Lower lobe of right lung (tissue), 2 donors: ENCODE data around the gene B4GALT3. TPM values are rescaled to one million over a fixed set of nuclear protein-coding genes. Genes with fewer than 3 reads are reported as not detected.

Experiments used
- ATAC-seq, 2 donors: fragments of 200-7000 bp; cut with Tn5 transposase; one replicate each; pipeline ENCODE4 v1.9.1; 2020 to 2022; ENCODE audit warnings: mild to moderate bottlenecking in 2 of 2, moderate library complexity in 2 of 2
- DNase-seq: peaks from one replicate; pipeline ENCODE4 v3.0.0-alpha.2; 2020
- H3K27ac ChIP-seq: fragments of 200-600 bp; one replicate; pipeline ENCODE4 v1.8.0; 2022
- H3K27me3 ChIP-seq: fragments of 200-600 bp; one replicate; pipeline ENCODE4 v1.8.0; 2022; ENCODE audit warnings: low read depth
- H3K36me3 ChIP-seq: fragments of 200-600 bp; one replicate; pipeline ENCODE4 v1.8.0; 2022; ENCODE audit warnings: mild to moderate bottlenecking
- H3K4me1 ChIP-seq: fragments of 200-600 bp; one replicate; pipeline ENCODE4 v1.8.0; 2022
- H3K4me3 ChIP-seq: fragments of 200-600 bp; one replicate; pipeline ENCODE4 v1.8.0; 2022; ENCODE audit warnings: mild to moderate bottlenecking
- H3K9me3 ChIP-seq: fragments of 200-600 bp; one replicate; pipeline ENCODE4 v1.8.0; 2022
- intact Hi-C: fragments of 100-400 bp; cut with DNase I; formaldehyde crosslinking; loops from one replicate; pipeline ENCODE4 v1.11.0; 2022
- total RNA-seq: library from RNA; stranded (reverse); fragmentation: NEBNext Ultra II Directional; extraction: Animal tissue kit (Norgen Biotek cat#: 25700); gene quantifications from one replicate; pipeline ENCODE4 v1.2.1, GENCODE V29; 2021
- TF ChIP-seq, protein P1 (sequence below): fragments of 200-600 bp; IDR thresholded peaks from one replicate; pipeline ENCODE4 v1.8.0; 2022; ENCODE audit warnings: antibody characterized with exemption, mild to moderate bottlenecking
- donor health status: DM: no; HTN: yes; CAD: no; lungs with severe emphysema.

Gene B4GALT3
- total RNA-seq, 1 donor from 2014 or later = 29.6 TPM

DNA sequence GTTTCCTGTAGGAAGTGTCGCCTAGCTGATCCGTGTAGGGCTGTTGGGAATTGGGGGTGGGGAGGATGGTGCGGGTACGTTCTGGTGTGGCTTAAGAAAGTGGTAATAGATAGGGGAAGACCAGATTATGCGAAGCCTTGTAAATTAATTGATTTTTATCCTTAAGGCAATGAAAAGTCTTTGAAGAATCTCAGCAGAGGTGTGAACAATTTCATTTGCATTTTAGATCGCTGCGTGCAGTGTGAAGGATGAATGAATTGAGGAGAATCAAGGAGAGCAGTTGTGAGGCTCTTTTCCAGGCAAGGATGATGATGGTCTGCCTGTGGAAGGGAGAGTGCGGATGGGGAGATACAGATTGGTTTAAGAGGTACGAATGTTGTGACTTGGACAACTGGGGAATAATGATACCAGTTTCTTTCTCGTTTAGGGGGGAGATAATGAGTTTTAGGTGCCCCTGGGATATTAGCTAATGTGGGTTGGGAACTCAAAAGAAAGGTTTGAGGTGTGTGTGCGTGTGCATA, 44.0 kb downstream of the B4GALT3 start:
- TF ChIP-seq, protein P1, sequence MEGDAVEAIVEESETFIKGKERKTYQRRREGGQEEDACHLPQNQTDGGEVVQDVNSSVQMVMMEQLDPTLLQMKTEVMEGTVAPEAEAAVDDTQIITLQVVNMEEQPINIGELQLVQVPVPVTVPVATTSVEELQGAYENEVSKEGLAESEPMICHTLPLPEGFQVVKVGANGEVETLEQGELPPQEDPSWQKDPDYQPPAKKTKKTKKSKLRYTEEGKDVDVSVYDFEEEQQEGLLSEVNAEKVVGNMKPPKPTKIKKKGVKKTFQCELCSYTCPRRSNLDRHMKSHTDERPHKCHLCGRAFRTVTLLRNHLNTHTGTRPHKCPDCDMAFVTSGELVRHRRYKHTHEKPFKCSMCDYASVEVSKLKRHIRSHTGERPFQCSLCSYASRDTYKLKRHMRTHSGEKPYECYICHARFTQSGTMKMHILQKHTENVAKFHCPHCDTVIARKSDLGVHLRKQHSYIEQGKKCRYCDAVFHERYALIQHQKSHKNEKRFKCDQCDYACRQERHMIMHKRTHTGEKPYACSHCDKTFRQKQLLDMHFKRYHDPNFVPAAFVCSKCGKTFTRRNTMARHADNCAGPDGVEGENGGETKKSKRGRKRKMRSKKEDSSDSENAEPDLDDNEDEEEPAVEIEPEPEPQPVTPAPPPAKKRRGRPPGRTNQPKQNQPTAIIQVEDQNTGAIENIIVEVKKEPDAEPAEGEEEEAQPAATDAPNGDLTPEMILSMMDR = no peak
- no peak for ATAC-seq
- intact Hi-C loops = no loop called here
- H3K36me3 ChIP-seq = peaks cover 10% of the 10 kb centered on the region
- peaks cover 53% of the 10 kb centered on the region for H3K4me1 ChIP-seq
- peak overlapping the region; percentile 71 for H3K4me3 ChIP-seq
- no peaks in the 10 kb centered on the region for H3K9me3 ChIP-seq
- no peaks in the 10 kb centered on the region for H3K27me3 ChIP-seq
- DNase-seq = no peak
- H3K27ac ChIP-seq = peak overlapping the region; percentile 96

DNA sequence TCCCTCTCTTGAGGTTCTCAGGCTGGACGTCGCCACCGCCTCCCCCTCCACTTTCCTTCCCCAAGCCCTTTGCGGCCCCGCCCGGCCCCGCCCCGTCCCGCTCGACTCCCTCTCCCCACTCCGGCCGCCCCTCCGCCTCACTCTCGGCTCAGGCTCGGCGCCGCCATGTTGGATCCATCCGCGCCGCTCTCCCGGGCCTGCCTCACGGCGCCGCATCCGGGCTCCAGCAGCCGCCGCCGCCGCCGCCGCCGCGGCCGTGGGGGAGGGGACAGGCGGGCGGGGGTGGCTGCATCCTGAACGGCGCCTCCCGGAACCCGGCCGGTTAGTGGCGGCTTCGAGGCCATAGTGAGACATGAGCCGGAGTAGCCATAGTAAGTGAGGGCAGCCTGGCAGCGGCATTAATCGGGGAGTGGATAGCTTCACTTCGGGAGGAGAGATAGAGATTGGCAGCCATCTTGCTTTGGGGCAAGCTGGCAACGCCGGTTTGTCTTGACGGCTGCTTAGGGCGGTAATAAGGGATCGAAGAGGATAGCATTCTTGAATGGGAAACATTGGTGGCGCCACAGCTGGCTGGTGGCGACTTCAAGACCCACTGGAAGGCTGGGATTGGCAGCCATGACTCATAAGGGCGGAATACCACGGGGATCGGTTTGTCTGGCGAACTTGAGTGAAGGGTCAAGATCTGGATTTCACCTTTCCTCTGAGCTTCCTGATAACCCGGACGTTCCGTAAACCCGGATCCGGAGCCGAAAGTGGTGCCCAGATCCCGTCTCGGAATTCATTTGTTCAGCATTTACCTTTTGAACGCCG, 44.7 kb downstream of the B4GALT3 start, which contains the start of gene DEDD:
TSS of gene DEDD (minus strand) at position 258 of the 810 bp plus-strand sequence. CDS start 8,205 bp downstream, outside the sequence.
- Histone ChIP-seq H3K4me1 (peaks cover 54% of the 10 kb centered on the region), H3K9me3 (no peaks in the 10 kb centered on the region), H3K4me3 (peak within 1 kb of the TSS; percentile 71), H3K36me3 (peaks cover 17% of the 10 kb centered on the region), H3K27me3 (no peaks in the 10 kb centered on the region), H3K27ac (peak within 1 kb of the TSS; percentile 96)
- ATAC-seq (peak; percentile 96), DNase-seq (peak; percentile 95)
- intact Hi-C loops = no loop called here
- TF ChIP-seq, protein P1 = no peak

DNA sequence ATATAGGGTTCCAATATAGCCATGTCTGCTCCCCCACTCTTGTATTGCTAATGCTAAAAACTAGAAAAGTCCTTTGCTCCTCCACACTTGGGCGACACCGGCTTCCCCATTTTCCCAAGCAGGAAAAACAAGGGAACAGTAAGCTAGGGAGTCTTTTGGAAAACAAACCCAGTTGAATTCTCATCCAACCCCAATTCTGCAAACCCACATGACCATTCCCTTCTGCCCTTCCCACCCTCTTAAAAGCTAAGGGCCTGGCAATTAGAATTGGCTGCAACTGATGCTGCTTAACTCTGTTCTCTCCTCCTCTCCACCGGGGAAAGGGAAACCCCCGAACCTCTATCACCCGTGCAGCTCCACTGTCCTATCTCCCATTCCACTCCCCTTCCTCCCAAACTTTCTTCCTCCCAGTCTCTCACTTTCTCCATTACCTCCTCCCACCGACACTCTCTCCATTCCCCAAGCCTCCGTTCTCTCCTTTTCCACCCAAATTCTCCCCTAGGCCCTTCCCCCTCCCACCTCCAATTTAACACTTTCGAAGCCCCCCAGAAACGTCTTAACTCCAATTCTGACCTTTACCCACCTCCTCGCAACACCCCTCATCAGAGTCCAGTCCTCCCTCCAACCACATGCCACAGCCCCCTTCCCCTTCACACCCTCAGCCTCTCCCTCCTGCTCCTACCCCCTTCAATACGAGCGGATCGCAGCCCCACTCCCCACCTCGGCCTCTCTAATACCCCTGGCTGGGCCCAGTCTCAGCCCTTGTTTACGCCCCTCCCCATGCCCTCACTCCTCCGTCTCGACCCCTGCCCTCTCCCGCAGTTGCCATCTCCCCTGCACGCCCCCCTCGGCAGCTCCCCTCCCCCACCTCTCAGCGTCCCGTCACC, 45.5 kb downstream of the B4GALT3 start:
- ATAC-seq = peak; percentile 3 to 38
- H3K4me1 ChIP-seq = peaks cover 55% of the 10 kb centered on the region
- intact Hi-C loops = no loop called here

DNA sequence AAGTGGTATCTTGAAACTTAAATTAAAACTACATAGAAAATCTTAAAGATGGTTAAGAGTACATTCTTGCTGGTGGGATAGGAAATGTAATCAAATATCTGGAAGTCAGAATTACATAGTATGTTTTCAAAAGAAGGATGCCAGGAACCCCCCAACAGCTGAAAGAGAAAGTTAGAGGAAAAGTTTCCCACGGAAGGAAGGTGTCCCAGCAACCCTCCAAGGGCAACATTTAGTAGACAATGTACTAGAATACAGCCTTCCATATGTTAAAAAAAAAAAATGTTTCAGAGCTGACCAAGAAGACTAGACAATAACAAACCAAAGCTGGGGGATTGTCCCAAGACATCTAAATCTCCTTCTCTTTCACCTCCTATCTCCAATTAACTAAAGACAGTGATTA, 47.0 kb downstream of the B4GALT3 start:
- Histone ChIP-seq H3K9me3 (no peaks in the 10 kb centered on the region), H3K27me3 (no peaks in the 10 kb centered on the region), H3K4me1 (peaks cover 60% of the 10 kb centered on the region), H3K36me3 (peaks cover 40% of the 10 kb centered on the region), H3K4me3 (no peak overlapping the region), H3K27ac (no peak overlapping the region)
- no peak for DNase-seq
- ATAC-seq = no peak
- TF ChIP-seq, protein P1 = no peak
- intact Hi-C loops = no loop called here

More for the DNA sequence above, 45.5 kb downstream of the B4GALT3 start:
- TF ChIP-seq, protein P1 = no peak
- peaks cover 25% of the 10 kb centered on the region for H3K36me3 ChIP-seq
- H3K4me3 ChIP-seq = peak overlapping the region; percentile 71
- no peak for DNase-seq
- no peaks in the 10 kb centered on the region for H3K9me3 ChIP-seq
- H3K27ac ChIP-seq = peak overlapping the region; percentile 96
- no peaks in the 10 kb centered on the region for H3K27me3 ChIP-seq
